NT2/D1 (cell line): ENCODE data around the gene EWSR1.

ENCODE experiments used
- YY1 ChIP-seq: IDR thresholded peaks from 2 replicates; pipeline ENCODE4 v1.6.1; 2011; ENCODE audit not compliant: insufficient read length, insufficient read depth
- ZNF274 ChIP-seq: IDR thresholded peaks from 2 replicates; pipeline ENCODE4 v1.6.1; 2011; ENCODE audit warnings: mild to moderate bottlenecking, low read depth, low read length

GRCh38 chr22:29305836-29306174, 37.7 kb downstream of the EWSR1 start:
- no peak for TF ChIP-seq ZNF274
- TF ChIP-seq YY1 = no peak
